Stimulated activated naive CD8-positive, alpha-beta T cell treated with anti-CD3 and anti-CD28 coated beads, Interleukin-15, amount 100 ng/mL, for 72 hours (primary cell): Measurements from ENCODE around the gene FAM83C.
"Not testable (repeated sequence)": the region's sequence is repeated elsewhere in the genome, so short reads cannot be mapped to it uniquely, and the experiment has no call there.

Experiments used
- ATAC-seq: fragments of 150-1000 bp; cut with Tn5 transposase; 2 replicates; pipeline ENCODE4 v1.10.0; 2021; ENCODE audit warnings: mild to moderate bottlenecking, moderate library complexity
- DNase-seq, 2 donors: peaks; one replicate each; pipeline ENCODE4 v3.0.0; 2021 to 2022
- H3K27ac Mint-ChIP-seq, 2 donors: one replicate each; pipeline ENCODE4 v1.8.0; 2022; ENCODE audit warnings: mild to moderate bottlenecking in 2 of 2, mixed read lengths in 2 of 2, moderate library complexity in 2 of 2
- H3K27me3 Mint-ChIP-seq: one replicate; pipeline ENCODE4 v1.8.0; 2022; ENCODE audit warnings: mixed read lengths
- H3K4me1 Mint-ChIP-seq: one replicate; pipeline ENCODE4 v1.8.0; 2022; ENCODE audit warnings: mild to moderate bottlenecking, mixed read lengths
- H3K4me3 Mint-ChIP-seq, 2 donors: one replicate each; pipeline ENCODE4 v1.8.0; 2022; ENCODE audit warnings: mild to moderate bottlenecking in 2 of 2, mixed read lengths in 2 of 2, moderate library complexity in 1 of 2
- H3K9me3 Mint-ChIP-seq, 2 donors: one replicate each; pipeline ENCODE4 v1.8.0; 2022; ENCODE audit warnings: mixed read lengths in 2 of 2

Gene FAM83C

GRCh38 chr20:35326021-35326739 lies 34.0 kb upstream of the FAM83C start:
- ATAC-seq (no peak), DNase-seq (no peak)
- Mint-ChIP-seq H3K27ac (no peak overlapping the region), H3K27me3 (no peaks in the 10 kb centered on the region), H3K4me1 (peaks cover 53% of the 10 kb centered on the region), H3K9me3 (no peaks in the 10 kb centered on the region), H3K4me3 (no peak overlapping the region)

- H3K4me3 Mint-ChIP-seq: no peak overlapping the region
- H3K4me1 Mint-ChIP-seq: peaks cover 47% of the 10 kb centered on the region
- no peak overlapping the region for H3K27ac Mint-ChIP-seq
- no peaks in the 10 kb centered on the region for H3K27me3 Mint-ChIP-seq
- no peaks in the 10 kb centered on the region for H3K9me3 Mint-ChIP-seq
- no peak for ATAC-seq
- DNase-seq: no peak
These were observed 33.2 kb upstream of the FAM83C start for GRCh38 chr20:35325401-35325800.

- no peak for DNase-seq
- Mint-ChIP-seq H3K4me3 (no peak overlapping the region), H3K27me3 (no peaks in the 10 kb centered on the region), H3K9me3 (no peaks in the 10 kb centered on the region), H3K27ac (no peak overlapping the region), H3K4me1 (peaks cover 28% of the 10 kb centered on the region)
- no peak for ATAC-seq
These were observed 28.3 kb upstream of the FAM83C start for GRCh38 chr20:35320396-35321126.

- H3K4me1 Mint-ChIP-seq: peaks cover 35% of the 10 kb centered on the region
- no peak for ATAC-seq
- H3K9me3 Mint-ChIP-seq: no peaks in the 10 kb centered on the region
- no peak for DNase-seq
- H3K27me3 Mint-ChIP-seq: no peaks in the 10 kb centered on the region
- H3K4me3 Mint-ChIP-seq: no peak overlapping the region
- H3K27ac Mint-ChIP-seq: no peak overlapping the region
These were observed 27.6 kb upstream of the FAM83C start for GRCh38 chr20:35319871-35320197.

GRCh38 chr20:35319192-35319870 lies 27.1 kb upstream of the FAM83C start:
- ATAC-seq (no peak), DNase-seq (no peak)
- H3K27me3 Mint-ChIP-seq: no peaks in the 10 kb centered on the region
- peaks cover 40% of the 10 kb centered on the region for H3K4me1 Mint-ChIP-seq
- no peak overlapping the region for H3K4me3 Mint-ChIP-seq
- H3K27ac Mint-ChIP-seq: peak overlapping the region in 1 of 2 donors; percentile 76
- no peaks in the 10 kb centered on the region for H3K9me3 Mint-ChIP-seq

- no peak for DNase-seq
- Mint-ChIP-seq H3K27ac (peak overlapping the region; percentile 76 to 77), H3K4me1 (peaks cover 43% of the 10 kb centered on the region), H3K9me3 (no peaks in the 10 kb centered on the region), H3K27me3 (no peaks in the 10 kb centered on the region), H3K4me3 (no peak overlapping the region)
- peak; percentile 50 for ATAC-seq
These were observed 26.4 kb upstream of the FAM83C start for GRCh38 chr20:35318502-35319157.

GRCh38 chr20:35317416-35318210 lies 25.4 kb upstream of the FAM83C start:
- Mint-ChIP-seq H3K27ac (peak overlapping the region in 1 of 2 donors; percentile 2), H3K9me3 (no peaks in the 10 kb centered on the region), H3K4me3 (no peak overlapping the region), H3K4me1 (peaks cover 38% of the 10 kb centered on the region), H3K27me3 (no peaks in the 10 kb centered on the region)
- ATAC-seq (no peak), DNase-seq (no peak)

- ATAC-seq: no peak
- no peaks in the 10 kb centered on the region for H3K9me3 Mint-ChIP-seq
- no peak overlapping the region for H3K4me3 Mint-ChIP-seq
- no peak overlapping the region for H3K27ac Mint-ChIP-seq
- H3K4me1 Mint-ChIP-seq: peaks cover 53% of the 10 kb centered on the region
- no peak for DNase-seq
- H3K27me3 Mint-ChIP-seq: no peaks in the 10 kb centered on the region
These were observed 23.9 kb upstream of the FAM83C start for GRCh38 chr20:35316086-35316485.

- DNase-seq, H3K27ac Mint-ChIP-seq, H3K9me3 Mint-ChIP-seq, H3K4me3 Mint-ChIP-seq, ATAC-seq, H3K27me3 Mint-ChIP-seq: not testable (repeated sequence)
- peaks cover 57% of the 10 kb centered on the region for H3K4me1 Mint-ChIP-seq
These were observed 23.4 kb upstream of the FAM83C start for GRCh38 chr20:35315632-35316020.

GRCh38 chr20:35314816-35315631 lies 22.8 kb upstream of the FAM83C start:
- Mint-ChIP-seq H3K4me3 (peak overlapping the region; percentile 1 to 12), H3K27me3 (no peaks in the 10 kb centered on the region), H3K4me1 (peaks cover 57% of the 10 kb centered on the region), H3K9me3 (no peaks in the 10 kb centered on the region), H3K27ac (peak overlapping the region in 1 of 2 donors; percentile 86)
- ATAC-seq (peak; percentile 32), DNase-seq (no peak)

- Mint-ChIP-seq H3K9me3 (no peaks in the 10 kb centered on the region), H3K27ac (peak overlapping the region in 1 of 2 donors; percentile 67), H3K4me3 (peak overlapping the region in 1 of 2 donors; percentile 13), H3K27me3 (no peaks in the 10 kb centered on the region), H3K4me1 (peaks cover 53% of the 10 kb centered on the region)
- ATAC-seq (peak; percentile 86), DNase-seq (peak in 1 of 2 donors; percentile 36)
These were observed 20.1 kb upstream of the FAM83C start for GRCh38 chr20:35312318-35312717.

GRCh38 chr20:35311822-35312221 lies 19.6 kb upstream of the FAM83C start:
- H3K4me3 Mint-ChIP-seq: peak overlapping the region in 1 of 2 donors; percentile 13
- H3K9me3 Mint-ChIP-seq: no peaks in the 10 kb centered on the region
- no peak for DNase-seq
- peak overlapping the region in 1 of 2 donors; percentile 67 for H3K27ac Mint-ChIP-seq
- ATAC-seq: no peak
- H3K27me3 Mint-ChIP-seq: no peaks in the 10 kb centered on the region
- H3K4me1 Mint-ChIP-seq: peaks cover 58% of the 10 kb centered on the region

GRCh38 chr20:35311409-35311808 lies 19.2 kb upstream of the FAM83C start:
- Mint-ChIP-seq H3K9me3 (no peaks in the 10 kb centered on the region), H3K27me3 (no peaks in the 10 kb centered on the region), H3K27ac (no peak overlapping the region), H3K4me1 (peaks cover 62% of the 10 kb centered on the region), H3K4me3 (peak overlapping the region in 1 of 2 donors; percentile 13)
- peak; percentile 35 to 71 for DNase-seq
- peak; percentile 74 for ATAC-seq
